HepG2 (cell line): Measurements from ENCODE around the gene SNX24. TPM values are rescaled to one million over a fixed set of nuclear protein-coding genes. Genes with fewer than 3 reads are reported as not detected.
A peak's percentile ranks its signal among the peaks of the same experiment; 100 is the strongest.

ENCODE experiments used
- ATAC-seq: fragments of 200-7000 bp; cut with Tn5 transposase; 3 replicates; pipeline ENCODE4 v1.9.1; 2020; ENCODE audit warnings: mild to moderate bottlenecking, moderate library complexity
- BruUV-seq: library from RNA; stranded (reverse); fragments of 400-500 nt; replicated peaks from 2 replicates; lab custom pipeline; 2021; lab: Mats Ljungman, UMichigan
- CTCF ChIA-PET: fragments of 300-600 bp; formaldehyde crosslinking; extraction: SDS; loops from one replicate; lab custom pipeline; 2021; ENCODE audit warnings: low total read pairs, inconsistent platforms, low intra/inter-chr PET ratio; lab: Yijun Ruan, JAX
- POLR2A ChIA-PET: fragments of 350-600 bp; sonication (Branson Sonifier 250); formaldehyde crosslinking; loops from one replicate; lab custom pipeline; 2020; ENCODE audit warnings: antibody characterized with exemption, inconsistent platforms; lab: Yijun Ruan, JAX
- DNase-seq: peaks from one replicate; pipeline ENCODE4 v3.0.0-alpha.2; 2015; ENCODE audit warnings: low spot score
- FAIRE-seq: peaks from 3 replicates; lab custom pipeline; 2011; peaks lifted over from hg19 to GRCh38; lab: Jason Lieb, UNC
- H2AFZ ChIP-seq: one replicate; pipeline ENCODE4 v1.6.1; 2011; ENCODE audit warnings: low read length, inconsistent platforms
- H3K27ac ChIP-seq: fragments of 300-600 bp; 3 replicates; pipeline ENCODE4 v1.8.0; 2011; ENCODE audit warnings: mixed run types, mild to moderate bottlenecking, mixed read lengths, low read length, inconsistent platforms; ENCODE audit not compliant: insufficient read depth; ENCODE audit errors: extremely low read length
- H3K27me3 ChIP-seq, 2 experiments: fragments of 200-600 bp in 1 of 2; 2 replicates in 1 of 2; 3 replicates in 1 of 2; pipeline versions ENCODE4 v1.6.0 to v1.8.0; 2011; ENCODE audit warnings: low read length in 2 of 2, mild to moderate bottlenecking in 2 of 2, moderate library complexity in 2 of 2, inconsistent platforms in 1 of 2; ENCODE audit not compliant: insufficient read depth in 2 of 2, control insufficient read depth in 1 of 2
- H3K36me3 ChIP-seq, 2 experiments: fragments of 200-600 bp in 1 of 2; replicated peaks in 1 of 2; 2 replicates in 1 of 2; 3 replicates in 1 of 2; pipeline versions ENCODE4 v1.5.1 to v1.8.0; 2011; ENCODE audit warnings: low read length in 2 of 2, inconsistent platforms in 1 of 2; ENCODE audit not compliant: insufficient read depth in 2 of 2, control insufficient read depth in 1 of 2
- H3K4me1 ChIP-seq: 2 replicates; pipeline ENCODE4 v1.5.1; 2012; ENCODE audit warnings: low read length, inconsistent platforms; ENCODE audit not compliant: insufficient read depth
- H3K4me2 ChIP-seq: 2 replicates; pipeline ENCODE4 v1.6.0; 2011; ENCODE audit warnings: low read depth, low read length, inconsistent platforms
- H3K4me3 ChIP-seq, 3 experiments: fragments of 200-600 bp in 1 of 3; sonication (generic), shearing (Covaris generic) in 1 of 3; replicated peaks in 1 of 3; 2 replicates each; pipeline ENCODE4 v1.5.1; 2011 to 2016; ENCODE audit warnings: low read length in 3 of 3, inconsistent platforms in 2 of 3, low read depth in 2 of 3, mild to moderate bottlenecking in 2 of 3, control low read depth in 1 of 3, mixed read lengths in 1 of 3; ENCODE audit not compliant: insufficient read depth in 1 of 3
- H3K79me2 ChIP-seq: one replicate; pipeline ENCODE4 v1.6.1; 2011; ENCODE audit warnings: low read length, inconsistent platforms; ENCODE audit not compliant: insufficient read depth
- H3K9ac ChIP-seq: 2 replicates; pipeline ENCODE4 v1.6.0; 2011; ENCODE audit warnings: mild to moderate bottlenecking, low read depth, low read length, inconsistent platforms; ENCODE audit not compliant: insufficient read depth
- H3K9me3 ChIP-seq: 2 replicates; pipeline ENCODE4 v1.5.1; 2012; ENCODE audit warnings: mild to moderate bottlenecking, low read length
- H4K20me1 ChIP-seq: 2 replicates; pipeline ENCODE4 v1.6.0; 2011; ENCODE audit warnings: inconsistent platforms, mild to moderate bottlenecking, low read length, moderate library complexity; ENCODE audit not compliant: insufficient read depth
- CCDC6 ChIP-seq: sonication (generic); formaldehyde crosslinking; IDR thresholded peaks from 2 replicates; pipeline ENCODE4 v1.8.1; 2022; ENCODE audit warnings: mild to moderate bottlenecking, missing genetic modification reagents, moderate library complexity
- FOXA1 ChIP-seq, 2 experiments: fragments of 450-650 bp in 1 of 2; sonication (generic) in 1 of 2; formaldehyde crosslinking in 1 of 2; IDR thresholded peaks; 2 replicates each; pipeline versions ENCODE4 v1.4.0 to v1.6.1; 2016 to 2020; ENCODE audit warnings: missing genetic modification reagents in 1 of 2
- HMGA1 ChIP-seq: sonication (generic); formaldehyde crosslinking; conservative IDR thresholded peaks from 2 replicates; pipeline ENCODE4 v1.4.0; 2020; ENCODE audit warnings: missing genetic modification reagents
- NR2C2 ChIP-seq: sonication (generic); formaldehyde crosslinking; IDR thresholded peaks from 2 replicates; pipeline ENCODE4 v1.4.0; 2020; ENCODE audit warnings: missing genetic modification reagents, mild to moderate bottlenecking, moderate library complexity, borderline replicate concordance
- PAF1 ChIP-seq: IDR thresholded peaks from 2 replicates; pipeline ENCODE4 v1.6.1; 2016; ENCODE audit warnings: missing genetic modification reagents, missing compliant biosample characterization
- SETDB1 ChIP-seq: sonication (generic); formaldehyde crosslinking; IDR thresholded peaks from 2 replicates; pipeline ENCODE4 v1.5.1; 2020; ENCODE audit warnings: missing genetic modification reagents, mild to moderate bottlenecking, borderline replicate concordance
- SP140L ChIP-seq: sonication (generic); formaldehyde crosslinking; IDR thresholded peaks from 2 replicates; pipeline ENCODE4 v1.4.0; 2020; ENCODE audit warnings: missing genetic modification reagents, borderline replicate concordance
- ZBTB33 ChIP-seq: sonication (generic); formaldehyde crosslinking; IDR thresholded peaks from 2 replicates; pipeline ENCODE4 v1.4.0; 2020; ENCODE audit warnings: missing genetic modification reagents
- ZNF598 ChIP-seq: sonication (generic); formaldehyde crosslinking; IDR thresholded peaks from 2 replicates; pipeline ENCODE4 v1.5.1; 2020; ENCODE audit warnings: mild to moderate bottlenecking, missing genetic modification reagents, borderline replicate concordance
- ZNF788 ChIP-seq: sonication (generic); formaldehyde crosslinking; IDR thresholded peaks from 2 replicates; pipeline ENCODE4 v1.5.0; 2020; ENCODE audit warnings: mild to moderate bottlenecking, missing genetic modification reagents, borderline replicate concordance
- ZNF83 ChIP-seq: sonication (generic); formaldehyde crosslinking; IDR thresholded peaks from 2 replicates; pipeline ENCODE4 v1.4.0; 2020; ENCODE audit warnings: missing genetic modification reagents, mild to moderate bottlenecking, borderline replicate concordance
- ZNF839 ChIP-seq: sonication (generic); formaldehyde crosslinking; IDR thresholded peaks from 2 replicates; pipeline ENCODE4 v1.4.0; 2020; ENCODE audit warnings: missing genetic modification reagents, mild to moderate bottlenecking, borderline replicate concordance
- WGBS: methylation state at CpG from one replicate; pipeline ENCODE4 v1.1.6; 2017; ENCODE audit warnings: low lambda C conversion rate; 5-methylcytosine and 5-hydroxymethylcytosine counted together
- in situ Hi-C: cut with HindIII; loops from 2 replicates; pipeline ENCODE4 v1.10.0; 2017; ENCODE audit warnings: low pct_unique_long_range_greater_than_20kb; ENCODE audit not compliant: extremely low pct_ligation_motif_present
- intact Hi-C: fragments of 100-400 bp; cut with micrococcal nuclease; formaldehyde crosslinking; loops from one replicate; pipeline ENCODE4 v1.10.0; 2022; ENCODE audit not compliant: unreplicated experiment
- polyA plus RNA-seq, 8 experiments: library from polyadenylated mRNA; depleted of rRNA in 3 of 8; stranded (reverse) in 7 of 8; unstranded in 1 of 8; fragments of >200 nt; fragmentation: Illumina TruSeq in 4 of 8; extraction: Trizol in 4 of 8; gene quantifications; 2 replicates each; pipeline versions ENCODE4 v1.2.1 to v1.2.3, GENCODE V29; 2011 to 2016; ENCODE audit warnings: low read depth in 4 of 8, missing spikeins in 1 of 8, mixed read lengths in 1 of 8; ENCODE audit not compliant: insufficient read depth in 1 of 8
- total RNA-seq, 5 experiments: library from RNA; depleted of rRNA; stranded (reverse); fragments of >200 nt; fragmentation: Illumina TruSeq; extraction: Trizol; gene quantifications; 2 replicates each; pipeline ENCODE4 v1.2.3, GENCODE V29; 2016; ENCODE audit warnings: low read depth in 1 of 5

Gene SNX24
- total and polyA plus RNA-seq, 2 of the 13 experiments (the other 11 are each of a cell fraction or from before 2014, with no cell fraction given): 7.2 to 23.7 TPM

GRCh38 chr5:122985006-122985700, 139.7 kb downstream of the SNX24 start:
- TF ChIP-seq ZNF839 (no peak), FOXA1 (IDR thresholded peaks at IDR 0.05) (no peak), FOXA1 (CRISPR knock-in tag; IDR thresholded peaks at IDR 0.05) (0 out of 2 replicates have a peak, but pooled peaks have one; percentile 9)
- POLR2A ChIA-PET: no interaction called here
- no TSS peak for BruUV-seq
- Histone ChIP-seq H3K36me3 (no peaks in the 10 kb centered on the region), H4K20me1 (no peaks in the 10 kb centered on the region), H3K4me3 (no peak overlapping the region), H3K27ac (no peak overlapping the region), H3K27me3 (no peaks in the 10 kb centered on the region; a peak in 1 of 5 replicates), H2AFZ (no peak overlapping the region), H3K79me2 (no peaks in the 10 kb centered on the region), H3K9ac (no peak overlapping the region), H3K9me3 (no peaks in the 10 kb centered on the region), H3K4me2 (no peak overlapping the region), H3K4me1 (peaks cover 10% of the 10 kb centered on the region)
- FAIRE-seq: no peak
- intact Hi-C loops: no loop called here
- CTCF ChIA-PET: interaction anchor here (0.5 kb wide), 1 partner anchor 350 kb away, joined by 3 read pairs; no protein-coding TSS in a partner anchor
- DNase-seq: peak; percentile 5
- 88% methylated on average over 4 of the region's 4 CpGs for WGBS
- ATAC-seq: no peak
- in situ Hi-C loops: no loop called here

- peaks cover 10% of the 10 kb centered on the region for H3K4me1 ChIP-seq
- ATAC-seq: no peak
- no peaks in the 10 kb centered on the region for H3K9me3 ChIP-seq
- TF ChIP-seq SETDB1 (CRISPR knock-in tag) (no peak), NR2C2 (CRISPR knock-in tag) (no peak), ZBTB33 (CRISPR knock-in tag) (no peak), HMGA1 (no peak), ZNF83 (no peak), ZNF598 (CRISPR knock-in tag) (no peak), PAF1 (CRISPR knock-in tag) (no peak), CCDC6 (CRISPR knock-in tag) (no peak), ZNF788 (CRISPR knock-in tag) (no peak), SP140L (CRISPR knock-in tag) (no peak)
- H3K4me2 ChIP-seq: no peak overlapping the region
- BruUV-seq: no TSS peak
- H3K9ac ChIP-seq: no peak overlapping the region
- FAIRE-seq: no peak
- intact Hi-C loops: no loop called here
- in situ Hi-C loops: no loop called here
- no peak overlapping the region for H3K27ac ChIP-seq
- H2AFZ ChIP-seq: no peak overlapping the region
- no peaks in the 10 kb centered on the region for H3K36me3 ChIP-seq
- no peak for DNase-seq
- H4K20me1 ChIP-seq: no peaks in the 10 kb centered on the region
- 100% methylated on average over 2 of the region's 2 CpGs for WGBS
- POLR2A ChIA-PET: no interaction called here
- no peaks in the 10 kb centered on the region for H3K79me2 ChIP-seq
- H3K4me3 ChIP-seq: no peak overlapping the region
- CTCF ChIA-PET: no interaction called here
- H3K27me3 ChIP-seq: no peaks in the 10 kb centered on the region; a peak in 1 of 5 replicates
These were observed 140.7 kb downstream of the SNX24 start for GRCh38 chr5:122985954-122986721.
